DND-41 (cell line): ENCODE measurements around the gene CCDC18.
A peak's percentile ranks its signal among the peaks of the same experiment; 100 is the strongest.

Source experiments
- ATAC-seq: fragments of 200-7000 bp; cut with Tn5 transposase; 3 replicates; pipeline ENCODE4 v1.9.1; 2021; ENCODE audit warnings: low read depth; ENCODE audit not compliant: insufficient read depth
- DNase-seq: peaks from one replicate; pipeline ENCODE4 v3.0.0-alpha.2; 2020
- H2AFZ ChIP-seq: 2 replicates; pipeline ENCODE4 v1.6.0; 2012; ENCODE audit warnings: low read depth, low read length
- H3K27ac ChIP-seq: 2 replicates; pipeline ENCODE4 v1.5.1; 2012; ENCODE audit warnings: low read length, inconsistent platforms
- H3K27me3 ChIP-seq: fragments of 200-600 bp; sonication (generic); 2 replicates; pipeline ENCODE4 v1.6.0; 2012; ENCODE audit warnings: low read length, mild to moderate bottlenecking, inconsistent platforms; ENCODE audit not compliant: insufficient read depth, poor library complexity
- H3K36me3 ChIP-seq: 2 replicates; pipeline ENCODE4 v1.5.1; 2012; ENCODE audit warnings: low read length, inconsistent platforms; ENCODE audit not compliant: insufficient read depth
- H3K4me1 ChIP-seq: 2 replicates; pipeline ENCODE4 v1.5.1; 2012; ENCODE audit warnings: mild to moderate bottlenecking, low read length; ENCODE audit not compliant: insufficient read depth
- H3K4me2 ChIP-seq: 2 replicates; pipeline ENCODE4 v1.6.0; 2012; ENCODE audit warnings: mild to moderate bottlenecking, moderate library complexity, low read length, inconsistent platforms; ENCODE audit not compliant: insufficient read depth
- H3K4me3 ChIP-seq, 2 experiments: fragments of 200-600 bp in 1 of 2; shearing (Covaris generic) in 1 of 2; 2 replicates each; pipeline ENCODE4 v1.5.1; 2012 to 2016; ENCODE audit warnings: inconsistent platforms in 2 of 2, low read length in 2 of 2, mild to moderate bottlenecking in 2 of 2, low read depth in 1 of 2, moderate library complexity in 1 of 2
- H3K79me2 ChIP-seq: 2 replicates; pipeline ENCODE4 v1.6.0; 2012; ENCODE audit warnings: low read length, inconsistent platforms; ENCODE audit not compliant: insufficient read depth
- H3K9ac ChIP-seq: 2 replicates; pipeline ENCODE4 v1.6.0; 2012; ENCODE audit warnings: low read depth, mild to moderate bottlenecking, inconsistent platforms, low read length, moderate library complexity
- H3K9me3 ChIP-seq: 2 replicates; pipeline ENCODE4 v1.5.1; 2012; ENCODE audit warnings: low read length, moderate library complexity, mild to moderate bottlenecking, inconsistent platforms; ENCODE audit not compliant: insufficient read depth, severe bottlenecking
- H4K20me1 ChIP-seq: 2 replicates; pipeline ENCODE4 v1.6.0; 2012; ENCODE audit warnings: low read length; ENCODE audit not compliant: insufficient read depth
- EZH2 ChIP-seq: IDR thresholded peaks from 3 replicates; pipeline ENCODE4 v1.6.1; 2012; ENCODE audit warnings: borderline replicate concordance, low read depth, mild to moderate bottlenecking, moderate library complexity, low read length, inconsistent platforms; ENCODE audit not compliant: severe bottlenecking
- TF ChIP-seq, protein P1 (sequence below): IDR thresholded peaks from 2 replicates; pipeline ENCODE4 v1.5.1; 2012; ENCODE audit warnings: borderline replicate concordance, low read length, moderate library complexity, mild to moderate bottlenecking; ENCODE audit not compliant: poor library complexity, severe bottlenecking; ENCODE audit errors: extremely low read depth

The CCDC18 gene

DNA sequence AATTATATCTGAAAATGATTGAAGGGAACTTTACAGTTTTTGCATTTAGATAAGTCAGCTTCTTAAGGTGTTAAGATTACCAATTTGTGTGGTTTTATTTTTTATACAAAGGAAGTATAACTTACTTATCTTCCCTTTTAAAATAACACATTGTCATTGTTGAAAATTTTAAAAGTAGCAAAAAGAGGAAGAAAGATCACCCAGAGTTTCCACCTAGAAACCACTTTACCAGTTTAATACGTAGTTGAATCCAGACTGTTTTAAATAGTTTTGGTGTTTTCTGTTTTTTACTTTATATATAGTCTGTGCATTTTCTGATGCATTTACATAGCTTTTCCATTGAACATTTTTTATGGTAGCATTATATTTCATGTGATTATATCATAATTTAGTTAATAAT is 6.1 kb downstream of the CCDC18 start:
- no peaks in the 10 kb centered on the region for H3K27me3 ChIP-seq
- peaks cover 38% of the 10 kb centered on the region for H3K36me3 ChIP-seq
- no peaks in the 10 kb centered on the region for H4K20me1 ChIP-seq
- TF ChIP-seq, protein P1, sequence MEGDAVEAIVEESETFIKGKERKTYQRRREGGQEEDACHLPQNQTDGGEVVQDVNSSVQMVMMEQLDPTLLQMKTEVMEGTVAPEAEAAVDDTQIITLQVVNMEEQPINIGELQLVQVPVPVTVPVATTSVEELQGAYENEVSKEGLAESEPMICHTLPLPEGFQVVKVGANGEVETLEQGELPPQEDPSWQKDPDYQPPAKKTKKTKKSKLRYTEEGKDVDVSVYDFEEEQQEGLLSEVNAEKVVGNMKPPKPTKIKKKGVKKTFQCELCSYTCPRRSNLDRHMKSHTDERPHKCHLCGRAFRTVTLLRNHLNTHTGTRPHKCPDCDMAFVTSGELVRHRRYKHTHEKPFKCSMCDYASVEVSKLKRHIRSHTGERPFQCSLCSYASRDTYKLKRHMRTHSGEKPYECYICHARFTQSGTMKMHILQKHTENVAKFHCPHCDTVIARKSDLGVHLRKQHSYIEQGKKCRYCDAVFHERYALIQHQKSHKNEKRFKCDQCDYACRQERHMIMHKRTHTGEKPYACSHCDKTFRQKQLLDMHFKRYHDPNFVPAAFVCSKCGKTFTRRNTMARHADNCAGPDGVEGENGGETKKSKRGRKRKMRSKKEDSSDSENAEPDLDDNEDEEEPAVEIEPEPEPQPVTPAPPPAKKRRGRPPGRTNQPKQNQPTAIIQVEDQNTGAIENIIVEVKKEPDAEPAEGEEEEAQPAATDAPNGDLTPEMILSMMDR = no peak
- TF ChIP-seq EZH2 = no peak
- no peak overlapping the region for H2AFZ ChIP-seq
- no peak overlapping the region for H3K27ac ChIP-seq
- H3K4me2 ChIP-seq = no peak overlapping the region
- DNase-seq (no peak), ATAC-seq (no peak)
- no peaks in the 10 kb centered on the region for H3K9me3 ChIP-seq
- H3K4me1 ChIP-seq = peaks cover 40% of the 10 kb centered on the region
- H3K4me3 ChIP-seq = no peak overlapping the region
- no peak overlapping the region for H3K9ac ChIP-seq
- peaks cover 39% of the 10 kb centered on the region for H3K79me2 ChIP-seq

- peaks cover 62% of the 10 kb centered on the region for H3K36me3 ChIP-seq
- ATAC-seq = peak; percentile 54; the same call in 2 of the 3 replicates
- H3K27ac ChIP-seq = no peak overlapping the region
- H3K9me3 ChIP-seq = no peaks in the 10 kb centered on the region
- DNase-seq = no peak
- TF ChIP-seq EZH2 = no peak
- TF ChIP-seq, protein P1 = no peak
- H3K4me3 ChIP-seq = no peak overlapping the region
- no peaks in the 10 kb centered on the region for H3K27me3 ChIP-seq
- H2AFZ ChIP-seq = no peak overlapping the region
- no peaks in the 10 kb centered on the region for H4K20me1 ChIP-seq
- H3K9ac ChIP-seq = no peak overlapping the region
- peaks cover 14% of the 10 kb centered on the region for H3K4me1 ChIP-seq
- peaks cover 7% of the 10 kb centered on the region; the same call in 1 of the 2 replicates for H3K79me2 ChIP-seq
- H3K4me2 ChIP-seq = no peak overlapping the region
Measured at GRCh38 chr1:93190432-93190831, 9.9 kb downstream of the CCDC18 start.

GRCh38 chr1:93194231-93194990 is 13.9 kb downstream of the CCDC18 start:
- Histone ChIP-seq H2AFZ (no peak overlapping the region), H3K27me3 (no peaks in the 10 kb centered on the region), H3K4me3 (no peak overlapping the region), H3K27ac (no peak overlapping the region), H4K20me1 (no peaks in the 10 kb centered on the region), H3K4me1 (peaks cover 14% of the 10 kb centered on the region), H3K79me2 (no peaks in the 10 kb centered on the region), H3K4me2 (no peak overlapping the region), H3K9ac (no peak overlapping the region), H3K9me3 (no peaks in the 10 kb centered on the region), H3K36me3 (peaks cover 72% of the 10 kb centered on the region)
- no peak for ATAC-seq
- DNase-seq = no peak
- TF ChIP-seq, protein P1 = no peak
- no peak for TF ChIP-seq EZH2
